ENCODE measurements around the gene NCF2.

DNA sequence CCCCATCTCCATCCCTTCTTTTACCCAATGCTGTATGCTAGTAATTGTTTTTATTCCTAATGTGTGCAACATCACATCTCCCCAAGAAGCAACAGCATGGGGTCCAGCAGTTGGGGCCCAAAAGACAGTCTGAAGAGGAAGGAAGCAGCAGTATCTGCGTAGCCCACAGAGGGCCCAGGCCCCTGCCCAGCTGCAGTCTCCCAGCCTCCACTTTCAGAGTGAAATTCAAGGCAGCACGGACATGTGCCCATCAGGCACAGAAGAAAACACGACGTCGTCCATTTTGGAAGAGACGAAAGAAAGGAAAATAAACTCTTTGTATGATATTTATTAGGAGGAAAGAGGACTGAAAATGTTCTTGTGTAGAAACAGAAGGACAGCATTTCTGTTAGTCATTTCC, 37.4 kb downstream of the NCF2 start:
- TF ChIP-seq, protein P1, sequence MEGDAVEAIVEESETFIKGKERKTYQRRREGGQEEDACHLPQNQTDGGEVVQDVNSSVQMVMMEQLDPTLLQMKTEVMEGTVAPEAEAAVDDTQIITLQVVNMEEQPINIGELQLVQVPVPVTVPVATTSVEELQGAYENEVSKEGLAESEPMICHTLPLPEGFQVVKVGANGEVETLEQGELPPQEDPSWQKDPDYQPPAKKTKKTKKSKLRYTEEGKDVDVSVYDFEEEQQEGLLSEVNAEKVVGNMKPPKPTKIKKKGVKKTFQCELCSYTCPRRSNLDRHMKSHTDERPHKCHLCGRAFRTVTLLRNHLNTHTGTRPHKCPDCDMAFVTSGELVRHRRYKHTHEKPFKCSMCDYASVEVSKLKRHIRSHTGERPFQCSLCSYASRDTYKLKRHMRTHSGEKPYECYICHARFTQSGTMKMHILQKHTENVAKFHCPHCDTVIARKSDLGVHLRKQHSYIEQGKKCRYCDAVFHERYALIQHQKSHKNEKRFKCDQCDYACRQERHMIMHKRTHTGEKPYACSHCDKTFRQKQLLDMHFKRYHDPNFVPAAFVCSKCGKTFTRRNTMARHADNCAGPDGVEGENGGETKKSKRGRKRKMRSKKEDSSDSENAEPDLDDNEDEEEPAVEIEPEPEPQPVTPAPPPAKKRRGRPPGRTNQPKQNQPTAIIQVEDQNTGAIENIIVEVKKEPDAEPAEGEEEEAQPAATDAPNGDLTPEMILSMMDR (conservative IDR thresholded peaks at IDR 0.05): no peak
- no peak for TF ChIP-seq EZH2 (IDR thresholded peaks at IDR 0.05; ENCODE audit: low read depth)
